Measurements from ENCODE around the gene TMEM132A. TPM values are rescaled to one million over a fixed set of nuclear protein-coding genes. Genes with fewer than 3 reads are reported as not detected.

The TMEM132A gene
- total and polyA plus RNA-seq, 2 of the 13 experiments (the other 11 are each of a cell fraction or from before 2014, with no cell fraction given) = 11.1 to 32.9 TPM

DNA sequence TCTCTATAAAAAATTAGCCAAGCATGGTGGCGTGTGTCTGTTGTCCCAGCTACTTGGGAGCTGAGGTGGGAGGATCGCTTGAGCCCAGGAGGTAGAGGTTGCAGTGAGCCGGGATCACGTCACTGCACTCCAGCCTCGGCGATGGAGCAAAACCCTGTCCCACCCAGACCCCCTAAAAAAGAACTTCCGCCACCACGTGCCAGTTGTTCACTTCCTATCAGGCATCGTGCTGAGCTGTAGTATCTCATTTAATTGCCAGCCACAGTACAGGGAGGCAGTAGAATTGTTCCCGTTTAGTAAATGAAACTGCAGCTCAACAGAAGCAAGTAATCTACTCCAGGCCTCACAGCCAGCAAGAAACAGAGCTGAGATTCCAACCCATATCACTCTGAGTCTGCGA lies 3.0 kb upstream of the TMEM132A start:
- no peak overlapping the region for H3K4me2 ChIP-seq (ENCODE audit: low read depth, low read length)
- H4K20me1 ChIP-seq (ENCODE audit: insufficient read depth, low read length) = no peaks in the 10 kb centered on the region
- FAIRE-seq (no peak), ATAC-seq (no peak), DNase-seq (ENCODE audit: low spot score) (no peak)
- in situ Hi-C loops (cut with HindIII; ENCODE audit: extremely low pct_ligation_motif_present, low pct_unique_long_range_greater_than_20kb) = no loop called here
- no TSS peak for BruUV-seq (replicated peaks)
- H3K4me1 ChIP-seq (ENCODE audit: insufficient read depth, low read length) = peaks cover 27% of the 10 kb centered on the region
- TF ChIP-seq, protein P1, sequence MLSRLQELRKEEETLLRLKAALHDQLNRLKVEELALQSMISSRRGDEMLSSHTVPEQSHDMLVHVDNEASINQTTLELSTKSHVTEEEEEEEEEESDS (CRISPR knock-in tag; IDR thresholded peaks at IDR 0.05; ENCODE audit: borderline replicate concordance) = no peak
- WGBS (ENCODE audit: low lambda C conversion rate) = 94% methylated on average over 11 of the region's 11 CpGs
- H3K9me3 ChIP-seq (ENCODE audit: low read length) = no peaks in the 10 kb centered on the region
- H3K36me3 ChIP-seq (replicated peaks in 1 of 2; ENCODE audit: control insufficient read depth in 1 of 2, insufficient read depth in 2 of 2, low read length in 2 of 2) = peaks cover 0 to 7% of the 10 kb centered on the region in 2 experiments; a peak in 3 of 5 replicates
- H3K4me3 ChIP-seq (replicated peaks in 1 of 3; ENCODE audit: insufficient read depth in 1 of 3, low read depth in 2 of 3, low read length in 3 of 3) = no peak overlapping the region
- CTCF ChIA-PET (ENCODE audit: low intra/inter-chr PET ratio, low total read pairs) = no interaction called here
- H3K27ac ChIP-seq (ENCODE audit: extremely low read length, insufficient read depth, low read length) = no peak overlapping the region
- no peak overlapping the region for H2AFZ ChIP-seq (ENCODE audit: low read length)
- H3K9ac ChIP-seq (ENCODE audit: insufficient read depth, low read depth, low read length) = no peak overlapping the region
- intact Hi-C loops (cut with micrococcal nuclease; ENCODE audit: unreplicated experiment) = no loop called here
- POLR2A ChIA-PET = no interaction called here
- no peaks in the 10 kb centered on the region for H3K79me2 ChIP-seq (ENCODE audit: insufficient read depth, low read length)
- H3K27me3 ChIP-seq (ENCODE audit: control insufficient read depth in 1 of 2, insufficient read depth in 2 of 2, low read length in 2 of 2) = no peaks in the 10 kb centered on the region; a peak in 1 of 5 replicates

DNA sequence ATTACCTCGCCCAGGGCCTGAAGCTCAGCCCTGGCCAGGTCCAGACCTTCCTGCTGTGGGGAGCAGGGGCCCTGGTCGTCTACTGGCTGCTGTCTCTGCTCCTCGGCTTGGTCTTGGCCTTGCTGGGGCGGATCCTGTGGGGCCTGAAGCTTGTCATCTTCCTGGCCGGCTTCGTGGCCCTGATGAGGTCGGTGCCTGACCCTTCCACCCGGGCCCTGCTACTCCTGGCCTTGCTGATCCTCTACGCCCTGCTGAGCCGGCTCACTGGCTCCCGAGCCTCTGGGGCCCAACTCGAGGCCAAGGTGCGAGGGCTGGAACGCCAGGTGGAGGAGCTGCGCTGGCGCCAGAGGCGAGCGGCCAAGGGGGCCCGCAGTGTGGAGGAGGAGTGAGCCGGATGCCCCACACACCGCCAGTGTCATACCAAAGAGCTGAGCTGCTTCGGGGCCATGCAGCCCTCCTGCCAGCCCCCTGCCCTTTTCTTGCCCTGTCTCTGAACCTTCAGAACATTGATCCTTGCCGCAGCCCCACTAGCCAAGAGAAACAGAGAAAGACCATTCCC lies 2.4 kb upstream of the TMEM132A start:
- Histone ChIP-seq H3K4me1 (ENCODE audit: insufficient read depth, low read length) (peaks cover 23% of the 10 kb centered on the region), H3K9ac (ENCODE audit: insufficient read depth, low read depth, low read length) (no peak overlapping the region), H3K4me2 (ENCODE audit: low read depth, low read length) (no peak overlapping the region), H3K4me3 (replicated peaks in 1 of 3; ENCODE audit: insufficient read depth in 1 of 3, low read depth in 2 of 3, low read length in 3 of 3) (no peak overlapping the region), H3K27me3 (ENCODE audit: control insufficient read depth in 1 of 2, insufficient read depth in 2 of 2, low read length in 2 of 2) (no peaks in the 10 kb centered on the region; a peak in 1 of 5 replicates), H3K9me3 (ENCODE audit: low read length) (no peaks in the 10 kb centered on the region), H2AFZ (ENCODE audit: low read length) (no peak overlapping the region), H3K36me3 (replicated peaks in 1 of 2; ENCODE audit: control insufficient read depth in 1 of 2, insufficient read depth in 2 of 2, low read length in 2 of 2) (peaks cover 0 to 7% of the 10 kb centered on the region in 2 experiments; a peak in 3 of 5 replicates), H3K27ac (ENCODE audit: extremely low read length, insufficient read depth, low read length) (no peak overlapping the region), H4K20me1 (ENCODE audit: insufficient read depth, low read length) (no peaks in the 10 kb centered on the region), H3K79me2 (ENCODE audit: insufficient read depth, low read length) (no peaks in the 10 kb centered on the region)
- intact Hi-C loops (cut with micrococcal nuclease; ENCODE audit: unreplicated experiment) = no loop called here
- WGBS (ENCODE audit: low lambda C conversion rate) = 63% methylated on average over 4 of the region's 23 CpGs
- TF ChIP-seq, protein P2, sequence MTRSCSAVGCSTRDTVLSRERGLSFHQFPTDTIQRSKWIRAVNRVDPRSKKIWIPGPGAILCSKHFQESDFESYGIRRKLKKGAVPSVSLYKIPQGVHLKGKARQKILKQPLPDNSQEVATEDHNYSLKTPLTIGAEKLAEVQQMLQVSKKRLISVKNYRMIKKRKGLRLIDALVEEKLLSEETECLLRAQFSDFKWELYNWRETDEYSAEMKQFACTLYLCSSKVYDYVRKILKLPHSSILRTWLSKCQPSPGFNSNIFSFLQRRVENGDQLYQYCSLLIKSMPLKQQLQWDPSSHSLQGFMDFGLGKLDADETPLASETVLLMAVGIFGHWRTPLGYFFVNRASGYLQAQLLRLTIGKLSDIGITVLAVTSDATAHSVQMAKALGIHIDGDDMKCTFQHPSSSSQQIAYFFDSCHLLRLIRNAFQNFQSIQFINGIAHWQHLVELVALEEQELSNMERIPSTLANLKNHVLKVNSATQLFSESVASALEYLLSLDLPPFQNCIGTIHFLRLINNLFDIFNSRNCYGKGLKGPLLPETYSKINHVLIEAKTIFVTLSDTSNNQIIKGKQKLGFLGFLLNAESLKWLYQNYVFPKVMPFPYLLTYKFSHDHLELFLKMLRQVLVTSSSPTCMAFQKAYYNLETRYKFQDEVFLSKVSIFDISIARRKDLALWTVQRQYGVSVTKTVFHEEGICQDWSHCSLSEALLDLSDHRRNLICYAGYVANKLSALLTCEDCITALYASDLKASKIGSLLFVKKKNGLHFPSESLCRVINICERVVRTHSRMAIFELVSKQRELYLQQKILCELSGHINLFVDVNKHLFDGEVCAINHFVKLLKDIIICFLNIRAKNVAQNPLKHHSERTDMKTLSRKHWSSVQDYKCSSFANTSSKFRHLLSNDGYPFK (CRISPR knock-in tag; IDR thresholded peaks at IDR 0.05; ENCODE audit: borderline replicate concordance) = no peak
- TF ChIP-seq, protein P3, sequence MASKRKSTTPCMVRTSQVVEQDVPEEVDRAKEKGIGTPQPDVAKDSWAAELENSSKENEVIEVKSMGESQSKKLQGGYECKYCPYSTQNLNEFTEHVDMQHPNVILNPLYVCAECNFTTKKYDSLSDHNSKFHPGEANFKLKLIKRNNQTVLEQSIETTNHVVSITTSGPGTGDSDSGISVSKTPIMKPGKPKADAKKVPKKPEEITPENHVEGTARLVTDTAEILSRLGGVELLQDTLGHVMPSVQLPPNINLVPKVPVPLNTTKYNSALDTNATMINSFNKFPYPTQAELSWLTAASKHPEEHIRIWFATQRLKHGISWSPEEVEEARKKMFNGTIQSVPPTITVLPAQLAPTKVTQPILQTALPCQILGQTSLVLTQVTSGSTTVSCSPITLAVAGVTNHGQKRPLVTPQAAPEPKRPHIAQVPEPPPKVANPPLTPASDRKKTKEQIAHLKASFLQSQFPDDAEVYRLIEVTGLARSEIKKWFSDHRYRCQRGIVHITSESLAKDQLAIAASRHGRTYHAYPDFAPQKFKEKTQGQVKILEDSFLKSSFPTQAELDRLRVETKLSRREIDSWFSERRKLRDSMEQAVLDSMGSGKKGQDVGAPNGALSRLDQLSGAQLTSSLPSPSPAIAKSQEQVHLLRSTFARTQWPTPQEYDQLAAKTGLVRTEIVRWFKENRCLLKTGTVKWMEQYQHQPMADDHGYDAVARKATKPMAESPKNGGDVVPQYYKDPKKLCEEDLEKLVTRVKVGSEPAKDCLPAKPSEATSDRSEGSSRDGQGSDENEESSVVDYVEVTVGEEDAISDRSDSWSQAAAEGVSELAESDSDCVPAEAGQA (IDR thresholded peaks at IDR 0.05; ENCODE audit: low read depth) = no peak
- TF ChIP-seq, protein P3 (CRISPR knock-in tag; IDR thresholded peaks at IDR 0.05; ENCODE audit: borderline replicate concordance) = no peak
- TF ChIP-seq NR2F1 (CRISPR knock-in tag; IDR thresholded peaks at IDR 0.05) (no peak), SMAD1 (CRISPR knock-in tag; IDR thresholded peaks at IDR 0.05; ENCODE audit: borderline replicate concordance, low read depth) (no peak), ARID2 (CRISPR knock-in tag; IDR thresholded peaks at IDR 0.05; ENCODE audit: borderline replicate concordance) (no peak)
- DNase-seq (ENCODE audit: low spot score) (no peak), FAIRE-seq (no peak), ATAC-seq (no peak)
- BruUV-seq (replicated peaks) = no TSS peak
- ChIA-PET POLR2A (no interaction called here), CTCF (ENCODE audit: low intra/inter-chr PET ratio, low total read pairs) (no interaction called here)
- in situ Hi-C loops (cut with HindIII; ENCODE audit: extremely low pct_ligation_motif_present, low pct_unique_long_range_greater_than_20kb) = no loop called here
